Sigmoid colon (tissue), 7 donors: Measurements from ENCODE around the gene CACNA2D3. TPM values are rescaled to one million over a fixed set of nuclear protein-coding genes. Genes with fewer than 3 reads are reported as not detected.

Experiments used
- DNase-seq: peaks from one replicate; pipeline ENCODE4 v3.0.0-alpha.2; 2019
- H3K27ac ChIP-seq, 4 donors: fragments of 200-600 bp; sonication (generic); one replicate each; pipeline ENCODE4 v1.5.1; 2016 to 2019; ENCODE audit warnings: mild to moderate bottlenecking in 1 of 4
- H3K27me3 ChIP-seq, 3 donors: fragments of 200-600 bp; sonication (generic); one replicate each; pipeline ENCODE4 v1.5.1; 2019; ENCODE audit warnings: mild to moderate bottlenecking in 1 of 3
- H3K36me3 ChIP-seq, 4 donors: fragments of 200-600 bp; sonication (generic); one replicate each; pipeline ENCODE4 v1.5.1; 2016 to 2019
- H3K4me1 ChIP-seq, 4 donors: fragments of 200-600 bp; sonication (generic); one replicate each; pipeline ENCODE4 v1.5.1; 2017 to 2019
- H3K4me3 ChIP-seq, 4 donors: fragments of 200-600 bp; sonication (generic); one replicate each; pipeline ENCODE4 v1.5.1; 2017 to 2019; ENCODE audit warnings: mild to moderate bottlenecking in 2 of 4, moderate library complexity in 1 of 4
- H3K9me3 ChIP-seq, 4 donors: fragments of 200-600 bp in 3 of 4; sonication (generic) in 3 of 4; one replicate each; pipeline versions ENCODE4 v1.5.1 to v1.6.1; 2013 to 2019
- CTCF ChIP-seq, 4 experiments: fragments of 450-650 bp in 3 of 4; fragments of 200-600 bp in 1 of 4; IDR thresholded peaks; one replicate each; pipeline ENCODE4 v1.5.1; 2016 to 2019; ENCODE audit warnings: antibody characterized with exemption in 4 of 4, mild to moderate bottlenecking in 3 of 4, moderate library complexity in 2 of 4
- EP300 ChIP-seq, 4 donors: sonication (generic); formaldehyde crosslinking; IDR thresholded peaks; one replicate each; pipeline ENCODE4 v1.6.1; 2017; ENCODE audit warnings: antibody characterized with exemption in 4 of 4
- POLR2A ChIP-seq, 2 donors: fragments of 450-650 bp; IDR thresholded peaks; one replicate each; pipeline ENCODE4 v1.6.1; 2016; ENCODE audit warnings: antibody characterized with exemption in 2 of 2, mild to moderate bottlenecking in 2 of 2, moderate library complexity in 2 of 2
- POLR2AphosphoS5 ChIP-seq, 4 donors: sonication (generic); formaldehyde crosslinking; IDR thresholded peaks; one replicate each; pipeline ENCODE4 v1.6.1; 2017; ENCODE audit warnings: antibody characterized with exemption in 4 of 4
- WGBS, 2 donors: extraction: QIAGEN DNeasy Blood & Tissue Kit; methylation state at CpG; one replicate each; pipeline ENCODE4 v1.1.7; 2013; 5-methylcytosine and 5-hydroxymethylcytosine counted together
- intact Hi-C: fragments of 100-400 bp; cut with DNase I; formaldehyde crosslinking; loops from one replicate; pipeline ENCODE4 v1.15.1; 2023
- polyA plus RNA-seq, 3 donors: library from polyadenylated mRNA; stranded (reverse); fragments of 200-250 nt; gene quantifications; one replicate each; pipeline ENCODE4 v1.2.3, GENCODE V29; 2013
- total RNA-seq, 4 donors: library from RNA; depleted of rRNA; stranded (reverse); fragments of >200 nt; gene quantifications; one replicate each; pipeline ENCODE4 v1.1.0, GENCODE V29; 2016
- donor health status: healthy with polysubstance abuse.
- donor health status: Bipolar disorder and iron deficiency.
- donor health status: healthy.

The CACNA2D3 gene
- total and polyA plus RNA-seq, 7 donors: 0.32 to 10.2 (median 4.8) TPM; not detected in 1

- TF ChIP-seq CTCF (IDR thresholded peaks at IDR 0.05) (no peak), EP300 (IDR thresholded peaks at IDR 0.05) (no peak), POLR2A (IDR thresholded peaks at IDR 0.05) (no peak), POLR2AphosphoS5 (IDR thresholded peaks at IDR 0.05) (no peak)
- intact Hi-C loops: no loop called here
- no peaks in the 10 kb centered on the region for H3K27me3 ChIP-seq
- no peak overlapping the region for H3K4me3 ChIP-seq
- H3K4me1 ChIP-seq: no peaks in the 10 kb centered on the region
- H3K9me3 ChIP-seq: no peaks in the 10 kb centered on the region
- WGBS, 2 donors: 66 to 68% methylated on average over 5 of the region's 5 CpGs
- H3K36me3 ChIP-seq: no peaks in the 10 kb centered on the region
- H3K27ac ChIP-seq: no peak overlapping the region
- DNase-seq: no peak
Measured at GRCh38 chr3:54137311-54137710, 15.0 kb downstream of the CACNA2D3 start.

- no peak overlapping the region for H3K27ac ChIP-seq
- no peaks in the 10 kb centered on the region for H3K9me3 ChIP-seq
- no peak overlapping the region for H3K4me3 ChIP-seq
- 38 to 64% methylated on average over 9 of the region's 9 CpGs for WGBS, 2 donors
- TF ChIP-seq POLR2AphosphoS5 (IDR thresholded peaks at IDR 0.05): no peak
- no peak for TF ChIP-seq CTCF (IDR thresholded peaks at IDR 0.05)
- TF ChIP-seq EP300 (IDR thresholded peaks at IDR 0.05): no peak
- TF ChIP-seq POLR2A (IDR thresholded peaks at IDR 0.05): no peak
- H3K4me1 ChIP-seq: no peaks in the 10 kb centered on the region
- no peaks in the 10 kb centered on the region for H3K36me3 ChIP-seq
- no peak for DNase-seq
- H3K27me3 ChIP-seq: no peaks in the 10 kb centered on the region
- intact Hi-C loops: no loop called here
Measured at GRCh38 chr3:54138937-54139547, 16.7 kb downstream of the CACNA2D3 start.

GRCh38 chr3:54139630-54140029 is 17.3 kb downstream of the CACNA2D3 start:
- WGBS, 2 donors: 63 to 82% methylated on average over 4 of the region's 4 CpGs
- no peaks in the 10 kb centered on the region for H3K4me1 ChIP-seq
- intact Hi-C loops: loop anchor here (10.0 kb wide), 1 partner anchor 235 kb away; no protein-coding TSS in a partner anchor
- H3K9me3 ChIP-seq: no peaks in the 10 kb centered on the region
- H3K27ac ChIP-seq: no peak overlapping the region
- H3K36me3 ChIP-seq: no peaks in the 10 kb centered on the region
- TF ChIP-seq POLR2AphosphoS5 (IDR thresholded peaks at IDR 0.05): no peak
- no peak for TF ChIP-seq POLR2A (IDR thresholded peaks at IDR 0.05)
- no peak for TF ChIP-seq EP300 (IDR thresholded peaks at IDR 0.05)
- TF ChIP-seq CTCF (IDR thresholded peaks at IDR 0.05): no peak
- no peaks in the 10 kb centered on the region for H3K27me3 ChIP-seq
- H3K4me3 ChIP-seq: no peak overlapping the region
- DNase-seq: no peak

- intact Hi-C loops: loop anchor here (10.0 kb wide), 1 partner anchor 231 kb away; no protein-coding TSS in a partner anchor
- TF ChIP-seq CTCF (IDR thresholded peaks at IDR 0.05) (no peak), EP300 (IDR thresholded peaks at IDR 0.05) (no peak), POLR2AphosphoS5 (IDR thresholded peaks at IDR 0.05) (no peak), POLR2A (IDR thresholded peaks at IDR 0.05) (no peak)
- H3K27me3 ChIP-seq: no peaks in the 10 kb centered on the region
- no peak for DNase-seq
- no peaks in the 10 kb centered on the region for H3K36me3 ChIP-seq
- no peak overlapping the region for H3K4me3 ChIP-seq
- peaks cover 0 to 14% (median 11%) of the 10 kb centered on the region in 4 donors for H3K4me1 ChIP-seq
- H3K9me3 ChIP-seq: no peaks in the 10 kb centered on the region
- no peak overlapping the region for H3K27ac ChIP-seq
- WGBS, 2 donors: 89 to 91% methylated on average over 2 of the region's 2 CpGs
Measured at GRCh38 chr3:54144284-54144683, 21.9 kb downstream of the CACNA2D3 start.
